RWPE2 (cell line): ENCODE results near the gene HOXB7.
A peak's percentile ranks its signal among the peaks of the same experiment; 100 is the strongest.

Experiments used
- ATAC-seq: fragments of 200-7000 bp; cut with Tn5 transposase; 3 replicates; pipeline ENCODE4 v1.9.1; 2021; ENCODE audit warnings: low read depth
- DNase-seq: peaks from one replicate; pipeline ENCODE4 v3.0.0-alpha.2; 2020; ENCODE audit warnings: low spot score
- H3K27ac ChIP-seq: fragments of 450-650 bp; 2 replicates; pipeline ENCODE4 v1.5.1; 2017; ENCODE audit warnings: mild to moderate bottlenecking; ENCODE audit not compliant: poor library complexity, severe bottlenecking
- H3K27me3 ChIP-seq: fragments of 250-450 bp; sonication (Bioruptor Pico); 2 replicates; pipeline ENCODE4 v1.5.1; 2021; ENCODE audit warnings: mild to moderate bottlenecking, moderate library complexity; ENCODE audit not compliant: insufficient read depth, poor library complexity, severe bottlenecking
- H3K36me3 ChIP-seq: fragments of 250-450 bp; sonication (Bioruptor Pico); 2 replicates; pipeline ENCODE4 v1.5.1; 2020; ENCODE audit warnings: low read depth, mild to moderate bottlenecking, moderate library complexity
- H3K4me1 ChIP-seq: fragments of 250-450 bp; sonication (Bioruptor Pico); 2 replicates; pipeline ENCODE4 v1.5.1; 2021; ENCODE audit warnings: mild to moderate bottlenecking, moderate library complexity; ENCODE audit not compliant: insufficient read depth, poor library complexity, severe bottlenecking
- H3K4me3 ChIP-seq: fragments of 250-450 bp; sonication (Bioruptor Pico); 2 replicates; pipeline ENCODE4 v1.5.1; 2021; ENCODE audit warnings: mild to moderate bottlenecking, moderate library complexity; ENCODE audit not compliant: severe bottlenecking
- H3K9me3 ChIP-seq: fragments of 250-450 bp; sonication (Bioruptor Pico); 2 replicates; pipeline ENCODE4 v1.5.1; 2021; ENCODE audit warnings: mild to moderate bottlenecking, moderate library complexity; ENCODE audit not compliant: severe bottlenecking
- TF ChIP-seq, protein P1 (sequence below): fragments of 450-650 bp; IDR thresholded peaks from one replicate; pipeline ENCODE4 v1.5.1; 2017; ENCODE audit warnings: mild to moderate bottlenecking, moderate library complexity; ENCODE audit not compliant: poor library complexity, severe bottlenecking

Gene HOXB7

DNA sequence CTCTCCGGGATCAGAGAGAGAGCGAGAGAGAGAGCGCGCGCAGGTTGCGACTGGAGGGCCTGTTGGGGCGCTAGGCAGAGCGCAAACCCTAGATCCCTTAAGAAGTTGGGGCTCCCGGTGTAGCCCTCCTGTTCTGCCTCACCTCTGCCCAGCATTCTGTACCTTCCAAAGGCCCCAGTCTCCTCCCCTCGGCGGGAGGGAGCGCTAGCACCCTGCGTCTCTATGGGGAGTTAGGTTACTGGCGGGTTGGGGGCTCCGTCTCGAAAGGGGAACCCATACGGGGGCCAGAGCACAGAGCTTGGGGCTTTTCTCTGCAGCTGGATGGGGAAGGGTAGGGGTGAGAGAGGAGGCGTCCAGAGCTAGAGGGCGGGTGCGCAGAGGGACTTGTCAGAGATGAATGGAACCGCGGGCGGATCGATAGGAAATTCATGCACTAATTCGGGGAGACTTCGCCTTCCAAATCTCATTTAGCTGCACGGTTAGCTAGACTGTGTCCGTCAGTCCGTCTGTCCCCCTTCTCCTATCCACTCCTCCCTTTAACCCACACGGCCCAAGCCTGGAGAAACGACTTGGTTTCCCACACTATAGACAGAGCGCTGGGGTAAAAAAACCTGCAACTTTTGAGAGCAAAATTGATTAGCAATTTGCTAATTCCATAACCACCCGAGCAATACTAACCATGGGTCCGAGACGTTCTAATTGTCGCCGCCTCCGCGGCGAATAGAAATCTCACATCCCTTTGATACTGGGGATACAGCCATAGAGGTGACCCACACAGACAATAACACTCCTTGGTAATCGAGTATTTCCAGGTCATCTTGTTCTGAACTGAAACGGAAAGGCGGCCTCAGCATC is 32.0 kb downstream of the HOXB7 start:
- ATAC-seq = peak; percentile 13; the same call in 1 of the 3 replicates
- no peak for DNase-seq
- TF ChIP-seq, protein P1, sequence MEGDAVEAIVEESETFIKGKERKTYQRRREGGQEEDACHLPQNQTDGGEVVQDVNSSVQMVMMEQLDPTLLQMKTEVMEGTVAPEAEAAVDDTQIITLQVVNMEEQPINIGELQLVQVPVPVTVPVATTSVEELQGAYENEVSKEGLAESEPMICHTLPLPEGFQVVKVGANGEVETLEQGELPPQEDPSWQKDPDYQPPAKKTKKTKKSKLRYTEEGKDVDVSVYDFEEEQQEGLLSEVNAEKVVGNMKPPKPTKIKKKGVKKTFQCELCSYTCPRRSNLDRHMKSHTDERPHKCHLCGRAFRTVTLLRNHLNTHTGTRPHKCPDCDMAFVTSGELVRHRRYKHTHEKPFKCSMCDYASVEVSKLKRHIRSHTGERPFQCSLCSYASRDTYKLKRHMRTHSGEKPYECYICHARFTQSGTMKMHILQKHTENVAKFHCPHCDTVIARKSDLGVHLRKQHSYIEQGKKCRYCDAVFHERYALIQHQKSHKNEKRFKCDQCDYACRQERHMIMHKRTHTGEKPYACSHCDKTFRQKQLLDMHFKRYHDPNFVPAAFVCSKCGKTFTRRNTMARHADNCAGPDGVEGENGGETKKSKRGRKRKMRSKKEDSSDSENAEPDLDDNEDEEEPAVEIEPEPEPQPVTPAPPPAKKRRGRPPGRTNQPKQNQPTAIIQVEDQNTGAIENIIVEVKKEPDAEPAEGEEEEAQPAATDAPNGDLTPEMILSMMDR = no peak

GRCh38 chr17:48577946-48578615 is 32.7 kb downstream of the HOXB7 start, which contains the start of gene HOXB4:
HOXB4 (minus strand) TSS chr17:48578350; CDS start chr17:48578319, 31 bp downstream.
- peaks cover 5% of the 10 kb centered on the region for H3K4me1 ChIP-seq
- H3K36me3 ChIP-seq = peaks cover 5% of the 10 kb centered on the region
- TF ChIP-seq, protein P1 = no peak
- peak; percentile 75 for ATAC-seq
- H3K27ac ChIP-seq = peak within 1 kb of the TSS; percentile 35
- no peaks in the 10 kb centered on the region for H3K9me3 ChIP-seq
- DNase-seq = no peak
- peak within 1 kb of the TSS; percentile 63 for H3K4me3 ChIP-seq
- no peaks in the 10 kb centered on the region for H3K27me3 ChIP-seq

More for the DNA sequence above, 32.0 kb downstream of the HOXB7 start:
- Histone ChIP-seq H3K27me3 (no peaks in the 10 kb centered on the region), H3K4me1 (peaks cover under 1% of the 10 kb centered on the region), H3K36me3 (peaks cover 5% of the 10 kb centered on the region), H3K4me3 (peak overlapping the region; percentile 63), H3K27ac (peak overlapping the region; percentile 35), H3K9me3 (no peaks in the 10 kb centered on the region)

GRCh38 chr17:48577330-48577945 is 33.4 kb downstream of the HOXB7 start:
- Histone ChIP-seq H3K27ac (peak overlapping the region; percentile 35), H3K27me3 (no peaks in the 10 kb centered on the region), H3K36me3 (peaks cover 5% of the 10 kb centered on the region), H3K4me1 (peaks cover 5% of the 10 kb centered on the region), H3K9me3 (no peaks in the 10 kb centered on the region), H3K4me3 (peak overlapping the region; percentile 63)
- DNase-seq = no peak
- TF ChIP-seq, protein P1 = no peak
- ATAC-seq = peak; percentile 28; the same call in 1 of the 3 replicates

GRCh38 chr17:48576479-48577309 is 34.1 kb downstream of the HOXB7 start:
- Histone ChIP-seq H3K4me1 (peaks cover 5% of the 10 kb centered on the region), H3K4me3 (peak overlapping the region; percentile 63), H3K27ac (peak overlapping the region; percentile 35), H3K36me3 (peaks cover 5% of the 10 kb centered on the region), H3K27me3 (no peaks in the 10 kb centered on the region), H3K9me3 (no peaks in the 10 kb centered on the region)
- TF ChIP-seq, protein P1 = no peak
- ATAC-seq (peak; percentile 72), DNase-seq (no peak)
